NOMO-1 treated with dmso at 0.1 percent for 144 hours (cell line): ENCODE data around the gene RPEL1.
"Not testable (repeated sequence)": the region's sequence is repeated elsewhere in the genome, so short reads cannot be mapped to it uniquely, and the experiment has no call there.

ENCODE experiments used
- DNase-seq: peaks from one replicate; lab custom pipeline; 2025; ENCODE audit not compliant: unreplicated experiment; lab: John Stamatoyannopoulos, UW

RPEL1 gene

DNA sequence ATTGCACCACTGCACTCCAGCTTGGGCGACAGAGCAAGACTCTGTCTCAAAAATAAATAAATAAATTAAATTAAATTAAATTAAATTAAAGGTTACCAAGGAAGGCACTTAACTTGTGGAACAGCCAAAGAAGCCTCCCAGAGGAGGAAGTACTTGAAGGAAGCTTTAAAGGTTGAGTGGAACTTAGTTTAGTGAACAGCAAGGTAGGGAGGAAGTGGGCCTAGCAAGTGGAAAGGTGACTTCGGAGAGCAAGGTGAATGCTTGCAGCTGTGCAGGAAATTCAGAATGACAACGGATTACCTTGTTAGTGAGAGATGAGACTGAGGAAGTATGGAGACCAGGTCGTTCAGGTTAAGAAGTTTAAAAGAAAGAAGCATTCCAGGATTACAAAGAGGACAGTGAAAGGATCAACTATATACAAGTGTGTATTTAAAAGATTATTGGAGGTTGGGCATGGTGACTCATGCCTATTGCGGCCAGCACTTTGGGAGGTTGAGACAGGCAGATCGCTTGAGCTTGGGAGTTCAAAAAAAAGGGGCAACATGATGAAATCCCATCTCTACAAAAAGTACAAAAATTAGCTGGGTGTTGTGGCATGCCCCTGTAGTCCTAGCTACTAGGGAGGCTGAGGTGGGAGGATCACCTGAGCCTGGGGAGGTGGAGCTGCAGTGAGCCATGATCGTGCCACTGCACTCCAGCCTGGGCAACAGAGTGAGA is 12.8 kb upstream of the RPEL1 start:
- DNase-seq, result no peak

DNA sequence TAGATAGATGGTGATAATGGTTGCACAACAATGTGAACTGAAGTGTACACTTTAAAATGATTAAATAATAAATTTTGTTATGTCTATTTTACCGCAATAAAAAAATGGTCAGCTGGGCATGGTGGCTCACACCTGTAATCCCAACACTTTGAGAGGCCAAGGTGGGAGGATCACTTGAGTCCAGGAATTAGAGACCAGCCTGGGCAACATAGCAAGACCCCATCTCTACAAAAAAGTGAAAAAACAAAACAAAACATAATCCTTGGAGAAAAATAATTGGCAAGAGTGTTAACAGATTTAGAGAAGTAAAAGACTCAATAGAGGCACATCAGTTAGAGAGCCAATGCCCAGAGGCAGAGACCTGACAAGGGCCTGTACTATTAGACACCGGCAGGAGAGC is 9.9 kb upstream of the RPEL1 start:
- no peak for DNase-seq

DNA sequence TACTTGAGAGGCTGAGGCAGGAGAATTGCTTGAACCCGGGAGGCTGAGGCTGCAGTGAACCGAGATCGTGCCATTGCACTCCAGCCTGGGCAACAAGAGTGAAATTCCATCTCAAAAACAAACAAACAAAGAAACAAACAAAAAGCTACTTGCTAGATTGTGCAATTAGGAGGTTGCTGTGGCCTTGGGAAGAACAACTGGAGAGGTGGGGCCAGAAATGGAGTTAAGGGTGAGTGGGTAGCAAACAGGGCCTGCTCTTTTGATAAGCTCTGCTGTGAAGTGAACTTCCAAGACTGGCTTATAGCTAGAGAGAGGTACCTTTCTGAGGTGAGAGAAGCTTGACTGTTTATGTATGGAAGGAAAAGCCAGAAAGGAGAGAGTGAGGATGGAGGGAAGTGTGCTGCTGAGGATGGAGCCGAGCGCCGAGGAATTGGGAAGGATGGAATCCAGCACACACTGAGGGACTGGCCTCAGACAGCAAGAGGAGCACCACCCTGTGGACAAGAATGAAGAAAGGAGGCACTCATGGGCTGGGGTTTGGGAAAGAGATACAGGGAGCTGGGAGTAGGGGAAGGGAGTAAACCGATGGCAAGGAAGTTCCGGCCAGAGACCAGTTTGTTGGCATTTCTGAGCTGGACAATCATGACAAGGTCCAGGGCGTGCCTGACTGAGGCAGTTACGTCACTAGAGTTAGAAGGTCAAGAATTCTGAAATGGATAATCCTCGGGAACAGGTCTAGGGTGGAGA is 7.0 kb upstream of the RPEL1 start:
- no peak for DNase-seq

GRCh38 chr10:103241262-103242011 is 4.2 kb upstream of the RPEL1 start:
- peak; percentile 15 for DNase-seq

DNA sequence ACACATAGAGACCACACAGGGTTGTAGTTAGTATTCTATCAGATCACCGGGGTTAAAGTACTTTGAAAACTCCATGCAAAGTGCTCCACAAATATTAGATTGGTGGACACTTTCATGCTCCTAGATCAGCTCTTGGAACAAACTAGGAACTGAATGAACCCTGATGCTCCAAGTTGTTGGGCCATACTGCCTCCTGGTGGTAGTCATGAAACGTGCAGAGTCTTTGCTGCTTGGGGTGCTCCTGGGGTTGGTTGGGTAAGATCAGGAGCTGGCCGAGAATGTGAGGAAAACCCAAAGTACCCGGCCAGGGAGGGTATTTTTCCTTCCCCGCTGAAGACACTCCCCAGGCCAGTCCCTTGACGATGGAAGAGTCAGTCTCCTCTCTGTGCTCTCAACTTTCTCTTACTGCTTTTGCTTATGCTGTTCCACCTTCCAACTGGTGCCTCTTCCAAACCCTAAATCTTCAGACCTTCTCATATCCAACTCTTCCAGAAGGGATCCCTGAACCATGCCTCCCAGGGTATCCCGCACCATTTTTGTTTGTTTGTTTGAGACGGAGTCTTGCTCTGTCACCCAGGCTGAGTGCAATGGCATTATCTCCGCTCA is 918 bp upstream of the RPEL1 start:
- peak; percentile 43 for DNase-seq

DNA sequence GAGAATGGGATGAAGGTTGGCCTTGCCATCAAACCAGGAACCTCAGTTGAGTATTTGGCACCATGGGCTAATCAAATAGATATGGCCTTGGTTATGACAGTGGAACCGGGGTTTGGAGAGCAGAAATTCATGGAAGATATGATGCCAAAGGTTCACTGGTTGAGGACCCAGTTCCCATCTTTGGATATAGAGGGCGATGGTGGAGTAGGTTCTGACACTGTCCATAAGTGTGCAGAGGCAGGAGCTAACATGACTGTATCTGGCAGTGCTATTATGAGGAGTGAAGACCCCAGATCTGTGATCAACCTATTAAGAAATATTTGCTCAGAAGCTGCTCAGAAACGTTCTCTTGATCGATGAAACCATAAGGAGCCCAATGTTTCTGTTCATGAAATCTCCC is 637 bp downstream of the RPEL1 start:
- DNase-seq, result no peak

- DNase-seq, result no peak
Measured at GRCh38 chr10:103254113-103254512, 8.4 kb downstream of the RPEL1 start.

- no peak for DNase-seq
Measured at GRCh38 chr10:103254538-103255325, 9.0 kb downstream of the RPEL1 start.

- no peak for DNase-seq
Measured at GRCh38 chr10:103256613-103257012, 10.9 kb downstream of the RPEL1 start.

- DNase-seq, result no peak
Measured at GRCh38 chr10:103257812-103258211, 12.1 kb downstream of the RPEL1 start.

GRCh38 chr10:103258928-103259327 is 13.2 kb downstream of the RPEL1 start:
- DNase-seq, result not testable (repeated sequence)

- DNase-seq, result no peak
Measured at GRCh38 chr10:103259989-103260388, 14.3 kb downstream of the RPEL1 start.

- DNase-seq, result no peak
Measured at GRCh38 chr10:103262229-103262628, 16.5 kb downstream of the RPEL1 start.

GRCh38 chr10:103265717-103266329 is 20.1 kb downstream of the RPEL1 start:
- DNase-seq, result no peak

DNA sequence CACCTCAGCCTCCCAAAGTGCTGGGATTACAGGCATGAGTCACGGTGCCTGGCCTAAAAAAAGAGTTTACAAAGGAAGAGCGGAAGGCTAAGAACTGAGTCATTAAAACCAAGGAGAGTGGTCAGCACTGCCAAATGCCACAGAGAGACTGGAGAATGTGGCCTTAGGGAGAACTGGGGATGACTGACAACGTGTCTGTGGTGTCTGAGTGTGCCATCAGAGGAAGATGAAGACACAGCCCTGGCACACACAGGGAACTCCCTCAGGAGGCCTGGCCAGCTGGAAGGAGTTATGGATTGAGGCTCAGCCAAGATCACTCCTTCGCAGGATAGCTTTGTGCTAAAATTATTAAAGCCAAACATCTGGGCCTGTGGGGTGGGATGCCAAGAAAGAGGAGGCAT is 27.4 kb downstream of the RPEL1 start:
- no peak for DNase-seq

- no peak for DNase-seq
Measured at GRCh38 chr10:103276251-103276895, 30.7 kb downstream of the RPEL1 start.

- no peak for DNase-seq
Measured at GRCh38 chr10:103276896-103277712, 31.4 kb downstream of the RPEL1 start, which contains the start of gene INA. Gene INA (plus strand): TSS chr10:103277138. CDS start chr10:103277212, 74 bp downstream.

- DNase-seq, result no peak
Measured at GRCh38 chr10:103277713-103278536, 32.2 kb downstream of the RPEL1 start.
